Measurements from ENCODE around the gene RPS5.

GRCh38 chr19:58380662-58381459 is 6.2 kb upstream of the RPS5 start, which contains the start of gene ZNF837:
- no peak for TF ChIP-seq GATA2 (IDR thresholded peaks at IDR 0.05; ENCODE audit: low read depth, low read length)
- TF ChIP-seq GATA3 (IDR thresholded peaks at IDR 0.05; ENCODE audit: low read depth, low read length): no peak

All from SH-SY5Y (cell line).